Omental fat pad (tissue), 4 donors: ENCODE measurements around the gene ARAP2. TPM values are rescaled to one million over a fixed set of nuclear protein-coding genes. Genes with fewer than 3 reads are reported as not detected.

Experiments
- ATAC-seq: fragments of 150-250 bp; one replicate; pipeline ENCODE4 v1.9.1; 2016; ENCODE audit warnings: mild to moderate bottlenecking, moderate library complexity; ENCODE audit not compliant: low FRiP score
- DNase-seq: peaks from one replicate; pipeline ENCODE4 v3.0.0-alpha.2; 2019; ENCODE audit warnings: low spot score
- CTCF ChIP-seq, 3 donors: fragments of 450-650 bp; IDR thresholded peaks; one replicate each; pipeline ENCODE4 v1.5.1; 2016 to 2017; ENCODE audit warnings: antibody characterized with exemption in 3 of 3, mild to moderate bottlenecking in 3 of 3, moderate library complexity in 2 of 3
- total RNA-seq, 4 donors: library from RNA; depleted of rRNA; stranded (reverse); fragments of >200 nt; gene quantifications; one replicate each; pipeline ENCODE4 v1.1.0, GENCODE V29; 2016

Gene ARAP2
- total RNA-seq, 4 donors from 2014 or later, result 21.6 to 138 (median 72.3) TPM

- DNase-seq (no peak), ATAC-seq (no peak)
- no peak for TF ChIP-seq CTCF (IDR thresholded peaks at IDR 0.05)
Observed at GRCh38 chr4:36264207-36264826, 20.0 kb upstream of the ARAP2 start.

GRCh38 chr4:36260731-36261130, 16.4 kb upstream of the ARAP2 start:
- no peak for TF ChIP-seq CTCF (IDR thresholded peaks at IDR 0.05)
- DNase-seq, result no peak
- no peak for ATAC-seq

- DNase-seq, result no peak
- no peak for TF ChIP-seq CTCF (IDR thresholded peaks at IDR 0.05)
- no peak for ATAC-seq
Observed at GRCh38 chr4:36256398-36256891, 12.1 kb upstream of the ARAP2 start.

- no peak for ATAC-seq
- TF ChIP-seq CTCF (IDR thresholded peaks at IDR 0.05), result no peak
Observed at GRCh38 chr4:36255577-36255976, 11.3 kb upstream of the ARAP2 start.

GRCh38 chr4:36254371-36254770, 10.1 kb upstream of the ARAP2 start:
- no peak for DNase-seq
- no peak for ATAC-seq
- TF ChIP-seq CTCF (IDR thresholded peaks at IDR 0.05), result no peak

More at GRCh38 chr4:36255577-36255976, 11.3 kb upstream of the ARAP2 start:
- DNase-seq, result no peak

GRCh38 chr4:36251983-36252382, 7.7 kb upstream of the ARAP2 start:
- no peak for ATAC-seq
- no peak for TF ChIP-seq CTCF (IDR thresholded peaks at IDR 0.05)
- no peak for DNase-seq

- DNase-seq (no peak), ATAC-seq (no peak)
- TF ChIP-seq CTCF (IDR thresholded peaks at IDR 0.05), result no peak
Observed at GRCh38 chr4:36249610-36250009, 5.3 kb upstream of the ARAP2 start.
